SK-N-MC (cell line): Measurements from ENCODE around the gene SPIN1.

ENCODE experiments used
- EZH2 ChIP-seq: fragments of 200-600 bp; sonication (generic); IDR thresholded peaks from one replicate; pipeline ENCODE4 v1.6.1; 2017; ENCODE audit warnings: antibody characterized with exemption
- POLR2AphosphoS5 ChIP-seq: IDR thresholded peaks from 2 replicates; pipeline ENCODE4 v1.6.1; 2012; ENCODE audit warnings: mild to moderate bottlenecking, low read depth, low read length, borderline replicate concordance

DNA sequence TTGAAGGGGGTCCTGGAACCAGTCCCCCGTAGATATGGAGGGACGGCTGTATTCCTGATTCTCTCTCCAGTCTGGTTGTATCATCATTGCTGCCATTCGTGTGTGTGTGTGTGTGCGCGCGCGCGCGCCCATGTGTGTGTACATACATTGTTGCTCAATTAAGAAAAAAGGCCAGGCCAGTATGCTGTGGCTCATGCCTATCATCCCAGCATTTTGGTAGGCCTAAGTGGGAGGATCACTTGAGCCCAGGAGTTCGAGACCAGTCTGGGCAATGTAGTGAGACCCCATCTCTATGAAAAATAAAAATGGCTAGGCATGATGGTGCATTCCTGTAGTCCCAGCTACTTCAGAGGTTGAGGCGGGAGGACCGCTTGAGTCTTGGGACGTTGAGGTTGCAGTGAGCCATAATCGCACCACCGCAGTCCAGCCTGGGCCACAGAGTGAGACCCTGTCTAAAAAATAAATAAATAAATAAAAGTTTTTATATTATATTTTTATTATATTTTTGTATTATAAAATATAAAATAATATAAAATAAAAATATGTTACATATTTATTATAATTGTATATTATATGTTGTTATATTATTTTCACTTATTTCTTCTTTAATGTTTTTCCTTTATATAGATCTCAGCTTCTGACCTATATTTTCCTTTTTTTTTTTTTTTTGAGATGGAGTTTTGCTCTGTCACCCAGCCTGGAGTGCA lies 53.2 kb downstream of the SPIN1 start:
- TF ChIP-seq POLR2AphosphoS5 = no peak
- no peak for TF ChIP-seq EZH2
